CD14-positive monocyte (primary cell): ENCODE results near the gene AMBP. TPM values are rescaled to one million over a fixed set of nuclear protein-coding genes. Genes with fewer than 3 reads are reported as not detected.

Experiments
- DNase-seq, 3 donors: peaks; one replicate each; pipeline ENCODE4 v3.0.0-alpha.2; 2011 to 2022
- H2AFZ ChIP-seq: 2 replicates; pipeline ENCODE4 v1.6.0; 2012; ENCODE audit warnings: mild to moderate bottlenecking, low read depth, low read length, inconsistent platforms; ENCODE audit not compliant: insufficient read depth, poor library complexity, severe bottlenecking
- H3K27ac ChIP-seq, 2 donors: 1 replicate in 1 of 2; 2 replicates in 1 of 2; pipeline ENCODE4 v1.5.1; 2012 to 2013; ENCODE audit warnings: low read length in 2 of 2, control low read depth in 1 of 2, inconsistent platforms in 1 of 2, low read depth in 1 of 2, mild to moderate bottlenecking in 1 of 2
- H3K27me3 ChIP-seq, 2 donors: one replicate each; pipeline versions ENCODE4 v1.6.0 to v1.6.1; 2011 to 2013; ENCODE audit warnings: low read length in 2 of 2; ENCODE audit not compliant: control insufficient read depth in 2 of 2, insufficient read depth in 2 of 2
- H3K36me3 ChIP-seq, 2 donors: replicated peaks in 1 of 2; 1 replicate in 1 of 2; 2 replicates in 1 of 2; pipeline versions ENCODE4 v1.5.1 to v1.6.1; 2012 to 2013; ENCODE audit warnings: low read length in 2 of 2, control low read depth in 1 of 2, inconsistent platforms in 1 of 2, mild to moderate bottlenecking in 1 of 2; ENCODE audit not compliant: insufficient read depth in 2 of 2, control insufficient read depth in 1 of 2
- H3K4me1 ChIP-seq, 2 donors: 1 replicate in 1 of 2; 2 replicates in 1 of 2; pipeline versions ENCODE4 v1.5.1 to v1.6.1; 2012 to 2013; ENCODE audit warnings: low read length in 2 of 2, control low read depth in 1 of 2, inconsistent platforms in 1 of 2, mild to moderate bottlenecking in 1 of 2, moderate library complexity in 1 of 2; ENCODE audit not compliant: insufficient read depth in 2 of 2, control insufficient read depth in 1 of 2
- H3K4me2 ChIP-seq: replicated peaks from 2 replicates; pipeline ENCODE3; 2012; ENCODE audit warnings: low read length, moderate library complexity, mild to moderate bottlenecking; ENCODE audit not compliant: poor library complexity, severe bottlenecking; ENCODE audit errors: extremely low read depth
- H3K4me3 ChIP-seq, 3 experiments: fragments of 200-600 bp in 1 of 3; sonication (generic) in 1 of 3; replicated peaks in 1 of 3; 1 replicate in 2 of 3; 2 replicates in 1 of 3; pipeline ENCODE4 v1.5.1; 2011 to 2013; ENCODE audit warnings: low read length in 3 of 3, mild to moderate bottlenecking in 3 of 3, control low read depth in 2 of 3, low read depth in 2 of 3, inconsistent platforms in 1 of 3, moderate library complexity in 1 of 3
- H3K79me2 ChIP-seq: 2 replicates; pipeline ENCODE4 v1.6.0; 2012; ENCODE audit warnings: mild to moderate bottlenecking, control low read depth, inconsistent platforms, low read length, moderate library complexity; ENCODE audit not compliant: insufficient read depth
- H3K9ac ChIP-seq: 2 replicates; pipeline ENCODE4 v1.6.0; 2017; ENCODE audit warnings: low read length, mild to moderate bottlenecking; ENCODE audit not compliant: insufficient read depth, poor library complexity, severe bottlenecking
- H3K9me3 ChIP-seq, 2 donors: replicated peaks in 1 of 2; 1 replicate in 1 of 2; 2 replicates in 1 of 2; pipeline versions ENCODE4 v1.5.1 to v1.6.1; 2012 to 2013; ENCODE audit warnings: low read length in 2 of 2, control low read depth in 1 of 2; ENCODE audit not compliant: control insufficient read depth in 1 of 2, insufficient read depth in 1 of 2
- H4K20me1 ChIP-seq: 2 replicates; pipeline ENCODE4 v1.6.0; 2012; ENCODE audit warnings: mild to moderate bottlenecking, low read length, control low read depth, moderate library complexity; ENCODE audit not compliant: insufficient read depth
- H3K27ac Mint-ChIP-seq, 7 donors: one replicate each; pipeline ENCODE4 v1.8.0; 2020; ENCODE audit warnings: mild to moderate bottlenecking in 7 of 7, mixed read lengths in 7 of 7, moderate library complexity in 6 of 7, inconsistent platforms in 2 of 7
- H3K27me3 Mint-ChIP-seq, 3 donors: one replicate each; pipeline ENCODE4 v1.8.0; 2021 to 2022; ENCODE audit warnings: low read depth in 3 of 3, mild to moderate bottlenecking in 3 of 3, mixed read lengths in 3 of 3, moderate library complexity in 3 of 3, inconsistent platforms in 1 of 3
- H3K36me3 Mint-ChIP-seq, 2 donors: one replicate each; pipeline ENCODE4 v1.8.0; 2020; ENCODE audit warnings: mixed read lengths in 2 of 2, inconsistent platforms in 1 of 2, mild to moderate bottlenecking in 1 of 2
- H3K4me1 Mint-ChIP-seq: one replicate; pipeline ENCODE4 v1.8.0; 2020; ENCODE audit warnings: mild to moderate bottlenecking, mixed read lengths
- H3K4me3 Mint-ChIP-seq, 2 donors: one replicate each; pipeline ENCODE4 v1.8.0; 2020; ENCODE audit warnings: mild to moderate bottlenecking in 2 of 2, mixed read lengths in 2 of 2, moderate library complexity in 1 of 2
- H3K9me3 Mint-ChIP-seq, 7 donors: one replicate each; pipeline ENCODE4 v1.8.0; 2020 to 2022; ENCODE audit warnings: mixed read lengths in 7 of 7, mild to moderate bottlenecking in 6 of 7, moderate library complexity in 6 of 7, inconsistent platforms in 2 of 7
- WGBS: methylation state at CpG from one replicate; pipeline ENCODE4 v1.1.5; 2013; ENCODE audit warnings: missing lambda C conversion rate; ENCODE audit not compliant: insufficient coverage; 5-methylcytosine and 5-hydroxymethylcytosine counted together
- intact Hi-C, 2 donors: fragments of 100-400 bp; cut with micrococcal nuclease; formaldehyde crosslinking; loops; one replicate each; pipeline versions ENCODE4 v1.15.0 to v1.15.1; 2023
- polyA plus RNA-seq, 3 donors: library from polyadenylated mRNA; depleted of rRNA in 1 of 3; unstranded in 2 of 3; stranded (reverse) in 1 of 3; fragments of 300-500 nt in 2 of 3; fragments of >200 nt in 1 of 3; fragmentation: Illumina TruSeq in 2 of 3; gene quantifications; 1 replicate in 2 of 3; 2 replicates in 1 of 3; pipeline ENCODE4 v1.2.3, GENCODE V29; 2012 to 2021
- TF ChIP-seq, protein P1 (sequence below): fragments of 200-600 bp; IDR thresholded peaks from one replicate; pipeline ENCODE4 v1.8.0; 2022; ENCODE audit warnings: antibody characterized with exemption, mild to moderate bottlenecking

Gene AMBP
- polyA plus RNA-seq, 3 donors = not detected

DNA sequence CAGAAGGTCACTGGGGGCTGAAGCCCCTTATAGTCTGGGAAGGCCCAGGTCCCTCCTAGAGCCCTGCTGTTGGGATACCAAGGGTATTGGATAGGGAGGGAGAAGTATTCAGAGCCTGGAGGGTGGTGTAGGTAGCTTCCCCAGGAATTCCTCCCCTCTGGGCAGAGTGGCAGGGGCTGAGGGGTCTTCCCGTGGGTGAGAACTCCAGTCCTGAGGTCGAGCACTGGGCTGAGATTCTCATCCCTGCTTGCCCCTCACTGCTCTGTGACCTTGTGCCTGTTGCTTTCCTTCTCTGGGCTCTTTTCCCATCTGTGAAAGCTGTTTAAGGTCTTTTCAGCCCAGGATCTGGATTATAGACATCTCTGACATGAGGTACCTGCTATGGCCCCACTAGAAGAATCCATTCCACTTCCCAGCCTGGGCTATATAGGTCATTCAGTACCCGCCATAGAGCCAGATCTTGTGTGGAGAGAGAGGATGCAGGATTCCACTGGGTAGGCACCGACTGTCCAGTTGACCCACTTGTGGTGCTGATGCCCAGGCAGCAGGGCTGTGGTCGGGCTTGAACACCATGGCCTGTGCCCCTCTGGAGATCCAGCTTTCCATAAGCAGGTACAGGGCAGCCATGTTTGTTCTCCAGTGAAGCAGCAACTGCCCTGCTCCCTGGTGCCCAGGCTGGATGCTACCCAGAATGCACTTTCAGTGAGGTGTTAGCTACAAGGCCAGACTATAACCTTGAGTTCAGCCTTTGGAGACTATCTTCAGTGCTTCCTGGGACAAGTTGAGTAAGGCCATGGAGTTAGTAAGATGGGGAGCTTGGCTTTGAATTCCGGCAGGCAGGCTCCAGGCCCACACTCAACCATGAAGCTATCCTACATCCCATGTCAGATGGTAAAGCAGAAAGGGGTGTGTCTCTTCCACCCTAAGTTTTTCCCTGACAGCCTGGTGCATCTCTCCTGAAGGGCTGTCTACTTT, 60.1 kb downstream of the AMBP start:
- Histone ChIP-seq H3K79me2 (no peaks in the 10 kb centered on the region), H3K4me3 (no peak overlapping the region), H3K9ac (no peak overlapping the region), H3K36me3 (peaks cover 6 to 25% of the 10 kb centered on the region in 2 donors), H3K4me1 (peaks cover 0 to 11% of the 10 kb centered on the region in 2 donors), H3K4me2 (no peak overlapping the region), H3K27ac (no peak overlapping the region), H4K20me1 (no peaks in the 10 kb centered on the region), H3K27me3 (no peaks in the 10 kb centered on the region), H2AFZ (no peak overlapping the region), H3K9me3 (peaks cover 0 to 6% of the 10 kb centered on the region in 2 donors)
- TF ChIP-seq, protein P1, sequence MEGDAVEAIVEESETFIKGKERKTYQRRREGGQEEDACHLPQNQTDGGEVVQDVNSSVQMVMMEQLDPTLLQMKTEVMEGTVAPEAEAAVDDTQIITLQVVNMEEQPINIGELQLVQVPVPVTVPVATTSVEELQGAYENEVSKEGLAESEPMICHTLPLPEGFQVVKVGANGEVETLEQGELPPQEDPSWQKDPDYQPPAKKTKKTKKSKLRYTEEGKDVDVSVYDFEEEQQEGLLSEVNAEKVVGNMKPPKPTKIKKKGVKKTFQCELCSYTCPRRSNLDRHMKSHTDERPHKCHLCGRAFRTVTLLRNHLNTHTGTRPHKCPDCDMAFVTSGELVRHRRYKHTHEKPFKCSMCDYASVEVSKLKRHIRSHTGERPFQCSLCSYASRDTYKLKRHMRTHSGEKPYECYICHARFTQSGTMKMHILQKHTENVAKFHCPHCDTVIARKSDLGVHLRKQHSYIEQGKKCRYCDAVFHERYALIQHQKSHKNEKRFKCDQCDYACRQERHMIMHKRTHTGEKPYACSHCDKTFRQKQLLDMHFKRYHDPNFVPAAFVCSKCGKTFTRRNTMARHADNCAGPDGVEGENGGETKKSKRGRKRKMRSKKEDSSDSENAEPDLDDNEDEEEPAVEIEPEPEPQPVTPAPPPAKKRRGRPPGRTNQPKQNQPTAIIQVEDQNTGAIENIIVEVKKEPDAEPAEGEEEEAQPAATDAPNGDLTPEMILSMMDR = no peak
- Mint-ChIP-seq H3K9me3 (peaks cover 0 to 7% (median 5%) of the 10 kb centered on the region in 7 donors), H3K4me1 (peaks cover 11% of the 10 kb centered on the region), H3K27ac (no peak overlapping the region), H3K36me3 (peaks cover 18 to 26% of the 10 kb centered on the region in 2 donors), H3K27me3 (no peaks in the 10 kb centered on the region), H3K4me3 (no peak overlapping the region)
- DNase-seq = no peak
- intact Hi-C loops = no loop called here
- WGBS = 87% methylated on average over 3 of the region's 6 CpGs

DNA sequence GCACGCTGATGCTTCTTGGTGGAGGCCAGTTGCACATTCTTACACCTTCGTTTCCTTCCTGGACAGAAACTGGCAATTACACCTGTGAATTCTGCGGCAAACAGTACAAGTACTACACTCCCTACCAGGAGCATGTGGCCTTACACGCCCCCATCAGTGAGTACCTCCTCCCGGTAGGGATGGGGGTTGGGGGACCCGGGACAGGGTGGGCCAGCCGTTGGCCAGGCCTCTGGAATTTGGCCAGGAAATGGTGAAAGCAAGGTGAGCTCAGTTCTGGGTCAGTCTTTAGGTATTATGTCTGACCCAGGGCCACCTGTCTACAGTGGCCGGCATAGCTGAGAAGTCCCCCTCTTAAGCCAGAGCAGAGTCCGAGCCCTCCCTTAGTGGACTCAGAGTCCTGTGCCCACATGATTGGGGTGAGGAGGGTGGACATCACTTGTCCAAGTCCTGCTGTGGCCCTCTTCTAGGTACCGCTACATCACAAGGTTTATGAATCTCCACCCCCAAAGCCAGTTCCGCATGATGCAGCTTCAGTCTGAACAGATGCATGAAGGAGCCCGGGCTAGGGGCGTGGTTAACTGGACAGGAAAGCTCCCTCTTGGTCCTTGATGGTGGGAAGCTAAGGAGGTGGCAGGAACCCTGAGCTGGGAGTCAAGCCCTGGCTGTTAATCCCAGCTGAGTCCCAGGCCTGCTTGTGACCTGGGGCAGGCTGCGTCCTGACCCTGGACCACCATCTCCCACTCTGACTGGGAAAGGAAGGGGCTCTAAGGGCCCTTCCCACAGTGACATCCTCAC, 61.3 kb downstream of the AMBP start:
- 90% methylated on average over 6 of the region's 14 CpGs for WGBS
- no peak overlapping the region for H3K4me2 ChIP-seq
- no peak for DNase-seq
- no peak overlapping the region for H3K27ac ChIP-seq
- Mint-ChIP-seq H3K4me1 (peaks cover 8% of the 10 kb centered on the region), H3K9me3 (peaks cover 0 to 2% (median 0%) of the 10 kb centered on the region in 7 donors), H3K36me3 (peaks cover 23 to 28% of the 10 kb centered on the region in 2 donors), H3K27ac (no peak overlapping the region), H3K27me3 (no peaks in the 10 kb centered on the region), H3K4me3 (no peak overlapping the region)
- no peak overlapping the region for H3K9ac ChIP-seq
- TF ChIP-seq, protein P1 = no peak
- no peaks in the 10 kb centered on the region for H3K9me3 ChIP-seq
- peaks cover 0 to 9% of the 10 kb centered on the region in 2 donors for H3K4me1 ChIP-seq
- peaks cover 6 to 20% of the 10 kb centered on the region in 2 donors for H3K36me3 ChIP-seq
- H2AFZ ChIP-seq = no peak overlapping the region
- intact Hi-C loops = no loop called here
- no peaks in the 10 kb centered on the region for H3K27me3 ChIP-seq
- H3K79me2 ChIP-seq = no peaks in the 10 kb centered on the region
- no peak overlapping the region for H3K4me3 ChIP-seq
- H4K20me1 ChIP-seq = no peaks in the 10 kb centered on the region
